Heart right ventricle (tissue), 16 donors: ENCODE results near the gene PREX1. TPM values are rescaled to one million over a fixed set of nuclear protein-coding genes. Genes with fewer than 3 reads are reported as not detected.

ENCODE experiments used
- ATAC-seq, 8 donors: fragments of 200-7000 bp; cut with Tn5 transposase; one replicate each; pipeline ENCODE4 v1.9.1; 2020; ENCODE audit warnings: mild to moderate bottlenecking in 8 of 8, moderate library complexity in 8 of 8, moderate number of reproducible peaks in 1 of 8
- DNase-seq, 2 donors: peaks; one replicate each; pipeline ENCODE4 v3.0.0-alpha.2; 2020
- H3K27ac ChIP-seq, 10 donors: fragments of 200-600 bp; sonication (generic) in 2 of 10; one replicate each; pipeline versions ENCODE4 v1.5.0 to v1.8.0; 2020 to 2022; ENCODE audit warnings: mild to moderate bottlenecking in 3 of 10
- H3K27me3 ChIP-seq, 7 donors: fragments of 200-600 bp; one replicate each; pipeline ENCODE4 v1.8.0; 2021 to 2022; ENCODE audit warnings: mild to moderate bottlenecking in 2 of 7
- H3K36me3 ChIP-seq, 9 donors: fragments of 200-600 bp; sonication (generic) in 1 of 9; one replicate each; pipeline versions ENCODE4 v1.5.0 to v1.8.0; 2020 to 2022; ENCODE audit warnings: mild to moderate bottlenecking in 2 of 9
- H3K4me1 ChIP-seq, 9 donors: fragments of 200-600 bp; sonication (generic) in 1 of 9; one replicate each; pipeline versions ENCODE4 v1.5.0 to v1.8.0; 2020 to 2022; ENCODE audit warnings: mild to moderate bottlenecking in 4 of 9
- H3K4me3 ChIP-seq, 10 donors: fragments of 200-600 bp; sonication (generic) in 2 of 10; one replicate each; pipeline versions ENCODE4 v1.5.0 to v1.8.0; 2020 to 2022; ENCODE audit warnings: mild to moderate bottlenecking in 7 of 10, moderate library complexity in 2 of 10
- H3K9me3 ChIP-seq, 11 donors: fragments of 200-600 bp in 10 of 11; sonication (generic) in 2 of 11; one replicate each; pipeline versions ENCODE4 v1.5.0 to v1.8.0; 2013 to 2022; ENCODE audit warnings: mild to moderate bottlenecking in 2 of 11, control low read depth in 1 of 11, moderate library complexity in 1 of 11
- CTCF ChIP-seq, 9 donors: fragments of 200-600 bp; sonication (generic) in 2 of 9; IDR thresholded peaks; one replicate each; pipeline versions ENCODE4 v1.5.0 to v1.8.0; 2021 to 2022; ENCODE audit warnings: antibody characterized with exemption in 9 of 9, mild to moderate bottlenecking in 5 of 9, moderate library complexity in 1 of 9
- WGBS, 2 donors: extraction: QIAGEN DNeasy Blood & Tissue Kit; methylation state at CpG; one replicate each; pipeline ENCODE4 v1.1.7; 2013; ENCODE audit warnings: inconsistent platforms in 1 of 2; 5-methylcytosine and 5-hydroxymethylcytosine counted together
- intact Hi-C, 10 donors: fragments of 100-400 bp; cut with DNase I; formaldehyde crosslinking; loops; one replicate each; pipeline versions ENCODE4 v1.11.1 to v1.14.2; 2022
- polyA plus RNA-seq, 2 donors: library from polyadenylated mRNA; stranded (reverse); fragments of 200-250 nt; gene quantifications; one replicate each; pipeline ENCODE4 v1.2.3, GENCODE V29; 2013
- total RNA-seq, 10 donors: library from RNA; stranded (reverse); fragmentation: NEBNext Ultra II Directional in 3 of 10; extraction: Animal tissue kit (Norgen Biotek cat#: 25700) in 3 of 10; gene quantifications; one replicate each; pipeline versions ENCODE4 v1.2.1 to v1.2.4, GENCODE V29; 2021 to 2023
- donor health status: Arrhythmogenic right ventricular cardiomyopathy.
- donor health status: ischemic (EF 13 %, LVEDD 7.1; RV severe dilation, severe dysfunction).
- donor health status: healthy with polysubstance abuse.
- donor health status: DM: no; HTN: yes; CAD: no.
- donor health status: DM: no; HTN: no; CAD: no.
- donor health status: ischemic (EF 25% LVEDD 6.9; RV normal size, moderate dysfunction).
- donor health status: ischemic (EF 25% LVEDD 5.7; RV mildly dilated, moderate dysfunction).
- donor health status: healthy.
- donor health status: DM: yes; HTN: yes; CAD: no.
- donor health status: Ischemic cardiomyopathy.
- donor health status: ischemic (EF 35%, LVEDD 5.7; RV mildly dilated, moderate dysfunction).
- donor health status: nonischemic (EF 11% LVEDD 7.7; RV severe dilation, severe dysfunction).
- donor health status: DM: yes; HTN: yes; CAD: no.
- donor health status: PGD.
- donor health status: ischemic (EF 29% LVEDD 5.4; RV normal size, mild dysfunction).
- donor health status: nonischemic (EF 23%, LVEDD 6.1; RV moderate dilation, normal function).

PREX1 gene
- total and polyA plus RNA-seq, 12 donors = 4.6 to 23.4 (median 8.8) TPM

GRCh38 chr20:48734104-48734749, 93.6 kb downstream of the PREX1 start:
- WGBS, 2 donors = 87 to 94% methylated on average over 10 of the region's 10 CpGs
- H3K27me3 ChIP-seq = no peaks in the 10 kb centered on the region
- peaks cover 0 to 69% (median 0%) of the 10 kb centered on the region in 9 donors for H3K36me3 ChIP-seq
- H3K4me1 ChIP-seq = peaks cover 5 to 68% (median 39%) of the 10 kb centered on the region in 9 donors
- TF ChIP-seq CTCF (IDR thresholded peaks at IDR 0.05) = no peak
- intact Hi-C loops = no loop called here
- H3K4me3 ChIP-seq = no peak overlapping the region
- no peak for ATAC-seq
- no peaks in the 10 kb centered on the region for H3K9me3 ChIP-seq
- peak overlapping the region in 1 of 10 donors; percentile 41 for H3K27ac ChIP-seq
- DNase-seq = no peak

GRCh38 chr20:48733296-48733790, 94.5 kb downstream of the PREX1 start:
- no peak overlapping the region for H3K27ac ChIP-seq
- ATAC-seq (no peak), DNase-seq (no peak)
- TF ChIP-seq CTCF (IDR thresholded peaks at IDR 0.05) = no peak
- no peaks in the 10 kb centered on the region for H3K27me3 ChIP-seq
- H3K9me3 ChIP-seq = no peaks in the 10 kb centered on the region
- WGBS, 2 donors = 78 to 82% methylated on average over 3 of the region's 3 CpGs
- intact Hi-C loops = no loop called here
- H3K4me1 ChIP-seq = peaks cover 2 to 60% (median 30%) of the 10 kb centered on the region in 9 donors
- no peak overlapping the region for H3K4me3 ChIP-seq
- H3K36me3 ChIP-seq = peaks cover 0 to 71% (median 0%) of the 10 kb centered on the region in 9 donors

GRCh38 chr20:48732081-48732829, 95.5 kb downstream of the PREX1 start:
- H3K27me3 ChIP-seq = no peaks in the 10 kb centered on the region
- WGBS, 2 donors = 63 to 73% methylated on average over 12 of the region's 12 CpGs
- no peak for DNase-seq
- intact Hi-C loops = no loop called here
- H3K9me3 ChIP-seq = no peaks in the 10 kb centered on the region
- H3K36me3 ChIP-seq = peaks cover 0 to 71% (median 0%) of the 10 kb centered on the region in 9 donors
- no peak overlapping the region for H3K4me3 ChIP-seq
- no peak for ATAC-seq
- no peak overlapping the region for H3K27ac ChIP-seq
- no peak for TF ChIP-seq CTCF (IDR thresholded peaks at IDR 0.05)
- H3K4me1 ChIP-seq = peaks cover 0 to 49% (median 22%) of the 10 kb centered on the region in 9 donors

- no peaks in the 10 kb centered on the region for H3K9me3 ChIP-seq
- DNase-seq (no peak), ATAC-seq (no peak)
- no peak for TF ChIP-seq CTCF (IDR thresholded peaks at IDR 0.05)
- peaks cover 0 to 41% (median 22%) of the 10 kb centered on the region in 9 donors for H3K4me1 ChIP-seq
- H3K4me3 ChIP-seq = no peak overlapping the region
- peaks cover 0 to 71% (median 0%) of the 10 kb centered on the region in 9 donors for H3K36me3 ChIP-seq
- no peak overlapping the region for H3K27ac ChIP-seq
- intact Hi-C loops = no loop called here
- WGBS, 2 donors = 94 to 97% methylated on average over 4 of the region's 4 CpGs
- H3K27me3 ChIP-seq = no peaks in the 10 kb centered on the region
Measured at GRCh38 chr20:48731536-48731935, 96.3 kb downstream of the PREX1 start.
